K562 (cell line): ENCODE results near the gene TARS3. TPM values are rescaled to one million over a fixed set of nuclear protein-coding genes. Genes with fewer than 3 reads are reported as not detected.

Source experiments
- ARID2 ChIP-seq: fragments of 450-650 bp; IDR thresholded peaks from 2 replicates; pipeline ENCODE4 v1.6.1; 2017; ENCODE audit warnings: antibody characterized with exemption, mild to moderate bottlenecking
- CGGBP1 ChIP-seq: fragments of 250-450 bp; sonication (Bioruptor Pico); IDR thresholded peaks from 2 replicates; pipeline ENCODE4 v1.9.0; 2021; ENCODE audit warnings: mild to moderate bottlenecking
- CHD4 ChIP-seq: fragments of 200-600 bp; sonication (generic); IDR thresholded peaks from 3 replicates; pipeline ENCODE4 v1.6.1; 2012; ENCODE audit warnings: low read depth, mild to moderate bottlenecking, mixed read lengths, low read length, inconsistent platforms; ENCODE audit not compliant: insufficient read depth, insufficient replicate concordance, poor library complexity, severe bottlenecking
- FIP1L1 ChIP-seq: fragments of 200-400 bp; formaldehyde crosslinking; IDR thresholded peaks from 2 replicates; pipeline ENCODE4 v1.6.1; 2018; ENCODE audit warnings: mild to moderate bottlenecking, low read depth, low read length; ENCODE audit not compliant: poor library complexity, severe bottlenecking
- FOSL1 ChIP-seq: fragments of 200-800 bp; sonication (Bioruptor generic); conservative IDR thresholded peaks from 2 replicates; pipeline ENCODE4 v1.6.1; 2016; ENCODE audit warnings: missing genetic modification characterization, missing compliant biosample characterization
- HDAC6 ChIP-seq: IDR thresholded peaks from 2 replicates; pipeline ENCODE4 v1.6.1; 2012; ENCODE audit warnings: low read depth, mild to moderate bottlenecking, control low read depth, inconsistent platforms, low read length, moderate library complexity
- HDGF ChIP-seq: fragments of 450-650 bp; IDR thresholded peaks from 2 replicates; pipeline ENCODE4 v1.6.1; 2016
- NFATC3 ChIP-seq: fragments of 450-650 bp; IDR thresholded peaks from 2 replicates; pipeline ENCODE4 v1.6.1; 2017; ENCODE audit warnings: mild to moderate bottlenecking
- NR0B1 ChIP-seq: fragments of 450-650 bp; IDR thresholded peaks from one replicate; pipeline ENCODE4 v1.6.1; 2018; ENCODE audit warnings: mild to moderate bottlenecking, moderate library complexity; ENCODE audit not compliant: partially characterized antibody
- POLR3G ChIP-seq: IDR thresholded peaks from 2 replicates; pipeline ENCODE4 v1.6.1; 2011; ENCODE audit not compliant: insufficient read length, insufficient replicate concordance; ENCODE audit errors: extremely low read depth
- POU5F1 ChIP-seq: fragments of 150-350 bp; IDR thresholded peaks from 2 replicates; pipeline ENCODE4 v1.6.1; 2014; ENCODE audit warnings: borderline replicate concordance, low read length, low read depth, mild to moderate bottlenecking; ENCODE audit not compliant: partially characterized antibody
- RBM25 ChIP-seq: fragments of 200-400 bp; formaldehyde crosslinking; IDR thresholded peaks from 2 replicates; pipeline ENCODE4 v1.6.1; 2018; ENCODE audit warnings: low read length, low read depth, moderate library complexity; ENCODE audit not compliant: severe bottlenecking
- SAP30 ChIP-seq: fragments of 200-600 bp; sonication (generic); IDR thresholded peaks from 2 replicates; pipeline ENCODE4 v1.6.1; 2012; ENCODE audit warnings: borderline replicate concordance, low read depth, mild to moderate bottlenecking, moderate library complexity, low read length, control low read depth, inconsistent platforms; ENCODE audit not compliant: insufficient read depth, poor library complexity, severe bottlenecking
- SLC30A9 ChIP-seq: fragments of 250-450 bp; sonication (Bioruptor Pico); IDR thresholded peaks from 2 replicates; pipeline ENCODE4 v1.8.0; 2022; ENCODE audit warnings: mild to moderate bottlenecking, moderate library complexity
- SMARCB1 ChIP-seq: IDR thresholded peaks from 2 replicates; pipeline ENCODE4 v1.6.1; 2011; ENCODE audit warnings: improper control_type of control experiment, low read depth; ENCODE audit not compliant: insufficient read length
- TEAD2 ChIP-seq: fragments of 450-650 bp; IDR thresholded peaks from 2 replicates; pipeline ENCODE4 v1.6.1; 2016; ENCODE audit warnings: missing genetic modification characterization, control low read depth, missing compliant biosample characterization
- ZBTB33 ChIP-seq: sonication (generic); formaldehyde crosslinking; IDR thresholded peaks from 2 replicates; pipeline ENCODE4 v1.8.1; 2023; ENCODE audit warnings: mild to moderate bottlenecking, missing genetic modification reagents
- ZKSCAN1 ChIP-seq: fragments of 150-350 bp; IDR thresholded peaks from 2 replicates; pipeline ENCODE4 v1.6.1; 2016; ENCODE audit warnings: low read depth, low read length
- ZNF121 ChIP-seq: sonication (generic); formaldehyde crosslinking; conservative IDR thresholded peaks from 2 replicates; pipeline ENCODE4 v1.8.0; 2022; ENCODE audit warnings: missing genetic modification reagents
- ZNF277 ChIP-seq: fragments of 250-450 bp; sonication (Bioruptor Pico); IDR thresholded peaks from 2 replicates; pipeline ENCODE4 v1.8.0; 2022; ENCODE audit warnings: inconsistent platforms, mild to moderate bottlenecking, moderate library complexity, borderline replicate concordance
- ZNF282 ChIP-seq: sonication (generic); formaldehyde crosslinking; IDR thresholded peaks from 2 replicates; pipeline ENCODE4 v1.8.1; 2023; ENCODE audit warnings: missing genetic modification reagents
- ZNF707 ChIP-seq: fragments of 250-450 bp; sonication (Bioruptor Pico); conservative IDR thresholded peaks from 2 replicates; pipeline ENCODE4 v1.8.0; 2022; ENCODE audit warnings: inconsistent platforms, mild to moderate bottlenecking, moderate library complexity
- ZNF764 ChIP-seq: fragments of 250-450 bp; sonication (Bioruptor Pico); IDR thresholded peaks from 2 replicates; pipeline ENCODE4 v1.4.0; 2020; ENCODE audit warnings: low read depth, mild to moderate bottlenecking, moderate library complexity
- polyA plus RNA-seq, 8 experiments: library from polyadenylated mRNA; depleted of rRNA in 4 of 8; stranded (reverse) in 5 of 8; unstranded in 3 of 8; fragments of >200 nt; fragmentation: Nextera tagmentation in 2 of 8; fragmentation: Illumina TruSeq in 1 of 8; extraction: Ambion mirVana in 2 of 8; extraction: Trizol in 1 of 8; gene quantifications; 2 replicates each; pipeline versions ENCODE4 v1.2.1 to v1.2.3, GENCODE V29; 2011 to 2014; ENCODE audit warnings: inconsistent platforms in 1 of 8, missing spikeins in 1 of 8
- total RNA-seq, 7 experiments: library from RNA; depleted of rRNA in 6 of 7; stranded (reverse); fragments of >200 nt in 6 of 7; fragmentation: Illumina TruSeq in 2 of 7; extraction: Trizol in 2 of 7; gene quantifications; 2 replicates each; pipeline versions ENCODE4 v1.2.1 to v1.2.3, GENCODE V29; 2011 to 2021; ENCODE audit warnings: low replicate concordance in 1 of 7

The TARS3 gene
- total and polyA plus RNA-seq, 9 of the 15 experiments (the other 6 are each of a cell fraction or from before 2014, with no cell fraction given), result 2.1 to 14.7 (median 9.8) TPM

- TF ChIP-seq ZBTB33, result peak; percentile 83
- TF ChIP-seq CHD4, result no peak
- TF ChIP-seq NR0B1, result no peak
- no peak for TF ChIP-seq ZNF121
- no peak for TF ChIP-seq SLC30A9 (CRISPR knock-in tag)
- peak; percentile 57 for TF ChIP-seq FOSL1 (tag)
- peak; percentile 55; the same call in 1 of the 2 replicates for TF ChIP-seq ZKSCAN1
- TF ChIP-seq ZNF764 (CRISPR knock-in tag), result no peak
- TF ChIP-seq CGGBP1 (CRISPR knock-in tag), result no peak
- TF ChIP-seq FIP1L1, result peak; percentile 52
- no peak for TF ChIP-seq ARID2
- TF ChIP-seq HDGF, result no peak
- TF ChIP-seq SAP30, result peak; percentile 69
- no peak for TF ChIP-seq TEAD2 (tag)
- peak; percentile 12 for TF ChIP-seq POU5F1
- no peak for TF ChIP-seq ZNF282 (CRISPR knock-in tag)
- TF ChIP-seq NFATC3, result no peak
- TF ChIP-seq HDAC6, result no peak
- TF ChIP-seq POLR3G, result no peak
- TF ChIP-seq RBM25, result no peak
- no peak for TF ChIP-seq SMARCB1
- no peak for TF ChIP-seq ZNF277 (CRISPR knock-in tag)
- no peak for TF ChIP-seq ZNF707 (CRISPR knock-in tag)
Observed at GRCh38 chr15:101652098-101652785, 72.0 kb downstream of the TARS3 start, which contains the start of gene TM2D3 (continued).
